DND-41 (cell line): ENCODE results near the gene HDAC4.

ENCODE experiments used
- ATAC-seq: fragments of 200-7000 bp; cut with Tn5 transposase; 3 replicates; pipeline ENCODE4 v1.9.1; 2021; ENCODE audit warnings: low read depth; ENCODE audit not compliant: insufficient read depth
- DNase-seq: peaks from one replicate; pipeline ENCODE4 v3.0.0-alpha.2; 2020
- H2AFZ ChIP-seq: 2 replicates; pipeline ENCODE4 v1.6.0; 2012; ENCODE audit warnings: low read depth, low read length
- H3K27ac ChIP-seq: 2 replicates; pipeline ENCODE4 v1.5.1; 2012; ENCODE audit warnings: low read length, inconsistent platforms
- H3K27me3 ChIP-seq: fragments of 200-600 bp; sonication (generic); 2 replicates; pipeline ENCODE4 v1.6.0; 2012; ENCODE audit warnings: low read length, mild to moderate bottlenecking, inconsistent platforms; ENCODE audit not compliant: insufficient read depth, poor library complexity
- H3K36me3 ChIP-seq: 2 replicates; pipeline ENCODE4 v1.5.1; 2012; ENCODE audit warnings: low read length, inconsistent platforms; ENCODE audit not compliant: insufficient read depth
- H3K4me1 ChIP-seq: 2 replicates; pipeline ENCODE4 v1.5.1; 2012; ENCODE audit warnings: mild to moderate bottlenecking, low read length; ENCODE audit not compliant: insufficient read depth
- H3K4me2 ChIP-seq: 2 replicates; pipeline ENCODE4 v1.6.0; 2012; ENCODE audit warnings: mild to moderate bottlenecking, moderate library complexity, low read length, inconsistent platforms; ENCODE audit not compliant: insufficient read depth
- H3K4me3 ChIP-seq, 2 experiments: fragments of 200-600 bp in 1 of 2; shearing (Covaris generic) in 1 of 2; 2 replicates each; pipeline ENCODE4 v1.5.1; 2012 to 2016; ENCODE audit warnings: inconsistent platforms in 2 of 2, low read length in 2 of 2, mild to moderate bottlenecking in 2 of 2, low read depth in 1 of 2, moderate library complexity in 1 of 2
- H3K79me2 ChIP-seq: 2 replicates; pipeline ENCODE4 v1.6.0; 2012; ENCODE audit warnings: low read length, inconsistent platforms; ENCODE audit not compliant: insufficient read depth
- H3K9ac ChIP-seq: 2 replicates; pipeline ENCODE4 v1.6.0; 2012; ENCODE audit warnings: low read depth, mild to moderate bottlenecking, inconsistent platforms, low read length, moderate library complexity
- H3K9me3 ChIP-seq: 2 replicates; pipeline ENCODE4 v1.5.1; 2012; ENCODE audit warnings: low read length, moderate library complexity, mild to moderate bottlenecking, inconsistent platforms; ENCODE audit not compliant: insufficient read depth, severe bottlenecking
- H4K20me1 ChIP-seq: 2 replicates; pipeline ENCODE4 v1.6.0; 2012; ENCODE audit warnings: low read length; ENCODE audit not compliant: insufficient read depth
- EZH2 ChIP-seq: IDR thresholded peaks from 3 replicates; pipeline ENCODE4 v1.6.1; 2012; ENCODE audit warnings: borderline replicate concordance, low read depth, mild to moderate bottlenecking, moderate library complexity, low read length, inconsistent platforms; ENCODE audit not compliant: severe bottlenecking
- TF ChIP-seq, protein P1 (sequence below): IDR thresholded peaks from 2 replicates; pipeline ENCODE4 v1.5.1; 2012; ENCODE audit warnings: borderline replicate concordance, low read length, moderate library complexity, mild to moderate bottlenecking; ENCODE audit not compliant: poor library complexity, severe bottlenecking; ENCODE audit errors: extremely low read depth

The HDAC4 gene

DNA sequence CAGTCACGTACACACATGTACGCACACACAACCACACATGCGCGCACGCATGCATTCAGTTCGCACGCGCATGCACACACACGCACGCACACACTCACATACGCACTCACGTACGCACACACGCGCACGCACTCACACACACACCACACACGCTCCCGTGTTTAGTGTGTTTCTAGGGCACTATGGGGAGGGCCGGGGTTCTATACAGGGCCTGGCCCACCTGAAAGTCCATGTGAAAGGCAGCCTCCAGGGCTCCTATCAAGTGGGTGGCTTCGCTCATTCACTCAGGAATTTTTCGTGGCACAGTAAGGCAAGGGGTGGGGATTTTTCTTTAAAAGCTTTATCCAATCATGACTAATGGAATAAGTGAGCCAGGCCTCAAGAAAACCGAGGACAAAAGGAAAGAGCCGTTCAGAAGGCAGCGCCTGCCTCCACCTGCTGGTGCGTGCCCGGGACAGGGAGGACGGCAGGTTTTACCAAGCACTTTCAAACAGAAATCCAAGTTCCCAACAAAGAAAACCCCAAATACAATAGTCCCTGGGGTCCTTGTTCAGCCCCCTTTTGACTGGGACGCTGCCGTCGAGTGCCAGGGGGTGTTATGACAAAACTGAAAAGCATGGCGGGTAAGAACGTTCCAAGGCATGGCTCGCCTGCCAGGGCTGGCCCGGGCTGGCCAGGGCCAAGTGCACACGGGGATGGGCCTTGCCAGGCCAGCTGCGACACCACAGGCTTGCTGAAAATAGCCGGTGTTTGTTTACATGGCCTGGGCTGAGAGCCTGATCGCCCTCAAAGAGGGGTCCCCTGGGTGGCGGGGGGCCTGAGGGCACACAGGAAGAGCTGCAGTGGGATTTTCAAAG is 110.0 kb downstream of the HDAC4 start:
- peaks cover 89% of the 10 kb centered on the region for H4K20me1 ChIP-seq
- H3K27ac ChIP-seq: peak overlapping the region; percentile 70
- peaks cover 95% of the 10 kb centered on the region for H3K4me1 ChIP-seq
- ATAC-seq (no peak), DNase-seq (no peak)
- H2AFZ ChIP-seq: no peak overlapping the region
- H3K9me3 ChIP-seq: no peaks in the 10 kb centered on the region
- H3K27me3 ChIP-seq: no peaks in the 10 kb centered on the region
- H3K36me3 ChIP-seq: peaks cover 79% of the 10 kb centered on the region
- H3K79me2 ChIP-seq: peaks cover 99% of the 10 kb centered on the region
- TF ChIP-seq, protein P1, sequence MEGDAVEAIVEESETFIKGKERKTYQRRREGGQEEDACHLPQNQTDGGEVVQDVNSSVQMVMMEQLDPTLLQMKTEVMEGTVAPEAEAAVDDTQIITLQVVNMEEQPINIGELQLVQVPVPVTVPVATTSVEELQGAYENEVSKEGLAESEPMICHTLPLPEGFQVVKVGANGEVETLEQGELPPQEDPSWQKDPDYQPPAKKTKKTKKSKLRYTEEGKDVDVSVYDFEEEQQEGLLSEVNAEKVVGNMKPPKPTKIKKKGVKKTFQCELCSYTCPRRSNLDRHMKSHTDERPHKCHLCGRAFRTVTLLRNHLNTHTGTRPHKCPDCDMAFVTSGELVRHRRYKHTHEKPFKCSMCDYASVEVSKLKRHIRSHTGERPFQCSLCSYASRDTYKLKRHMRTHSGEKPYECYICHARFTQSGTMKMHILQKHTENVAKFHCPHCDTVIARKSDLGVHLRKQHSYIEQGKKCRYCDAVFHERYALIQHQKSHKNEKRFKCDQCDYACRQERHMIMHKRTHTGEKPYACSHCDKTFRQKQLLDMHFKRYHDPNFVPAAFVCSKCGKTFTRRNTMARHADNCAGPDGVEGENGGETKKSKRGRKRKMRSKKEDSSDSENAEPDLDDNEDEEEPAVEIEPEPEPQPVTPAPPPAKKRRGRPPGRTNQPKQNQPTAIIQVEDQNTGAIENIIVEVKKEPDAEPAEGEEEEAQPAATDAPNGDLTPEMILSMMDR: no peak
- TF ChIP-seq EZH2: no peak
- H3K4me2 ChIP-seq: peak overlapping the region; percentile 68
- H3K9ac ChIP-seq: peak overlapping the region; percentile 31; the same call in 1 of the 2 replicates
- peak overlapping the region in 1 of 2 experiments; percentile 35; a peak in 2 of 4 replicates for H3K4me3 ChIP-seq

DNA sequence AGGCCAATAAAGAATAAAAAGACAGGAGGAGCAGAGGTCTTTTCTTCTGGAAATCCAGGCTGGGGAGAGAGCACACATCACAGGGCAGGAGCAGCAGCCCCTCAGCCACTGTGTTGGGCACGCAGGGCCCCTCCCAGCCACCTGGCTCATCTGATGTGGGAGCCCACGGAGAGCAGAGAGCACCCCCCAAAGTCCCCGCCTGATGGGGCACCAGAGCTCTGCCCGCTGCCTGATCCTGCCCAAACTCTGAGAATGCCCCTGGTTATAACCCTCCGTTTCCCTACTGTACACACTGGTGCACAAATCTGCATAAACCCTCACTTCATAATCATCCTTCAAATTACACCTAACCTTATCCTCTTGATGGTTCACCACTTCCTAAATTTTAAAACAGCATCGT is 111.3 kb downstream of the HDAC4 start:
- Histone ChIP-seq H3K4me1 (peaks cover 96% of the 10 kb centered on the region), H3K9me3 (no peaks in the 10 kb centered on the region), H3K27ac (peak overlapping the region; percentile 74), H2AFZ (no peak overlapping the region), H3K9ac (peak overlapping the region; percentile 25), H3K4me2 (peak overlapping the region; percentile 68), H3K4me3 (peak overlapping the region in 1 of 2 experiments; percentile 9; a peak in 1 of 4 replicates), H3K27me3 (no peaks in the 10 kb centered on the region), H4K20me1 (peaks cover 92% of the 10 kb centered on the region), H3K36me3 (peaks cover 88% of the 10 kb centered on the region), H3K79me2 (peaks cover 100% of the 10 kb centered on the region)
- ATAC-seq (peak; percentile 75), DNase-seq (peak; percentile 66)
- TF ChIP-seq EZH2: no peak
- TF ChIP-seq, protein P1: peak; percentile 23

DNA sequence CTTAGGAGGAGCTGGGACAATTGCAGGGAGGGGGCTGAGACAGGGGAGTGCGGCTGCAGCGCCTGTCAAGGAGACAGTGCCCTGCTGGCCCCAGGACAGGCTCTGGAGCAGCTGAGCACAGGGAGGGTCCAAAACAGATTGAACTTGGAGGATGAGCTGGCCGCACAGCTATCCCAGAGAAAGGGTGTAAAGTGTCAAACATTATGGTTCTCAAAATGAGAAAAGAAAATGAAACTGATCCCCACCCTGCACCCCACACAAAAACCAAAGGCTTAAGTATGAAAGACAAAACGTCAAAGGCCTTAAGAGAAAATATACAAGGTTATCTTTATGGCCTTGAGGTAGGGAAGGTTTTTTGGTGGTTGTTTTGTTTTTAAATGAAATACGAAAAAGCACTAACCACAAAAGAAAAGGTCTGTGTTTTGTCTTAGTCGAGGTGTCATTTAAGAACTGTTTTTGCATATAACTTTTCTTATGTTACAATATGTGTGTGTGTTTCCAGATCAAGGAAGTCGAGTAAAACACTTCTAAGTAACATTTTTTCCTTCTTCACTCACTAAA is 111.8 kb downstream of the HDAC4 start:
- DNase-seq: no peak
- TF ChIP-seq, protein P1: no peak
- Histone ChIP-seq H3K79me2 (peaks cover 100% of the 10 kb centered on the region), H3K4me3 (no peak overlapping the region), H3K27me3 (no peaks in the 10 kb centered on the region), H3K4me2 (peak overlapping the region; percentile 68), H2AFZ (no peak overlapping the region), H3K9me3 (no peaks in the 10 kb centered on the region), H3K36me3 (peaks cover 88% of the 10 kb centered on the region), H3K27ac (peak overlapping the region; percentile 74), H3K9ac (peak overlapping the region; percentile 25), H3K4me1 (peaks cover 96% of the 10 kb centered on the region), H4K20me1 (peaks cover 92% of the 10 kb centered on the region)
- peak; percentile 20 for ATAC-seq
